ENCODE results near the gene MUC4. TPM values are rescaled to one million over a fixed set of nuclear protein-coding genes. Genes with fewer than 3 reads are reported as not detected.

Gene MUC4
- total and polyA plus RNA-seq, 8 donors = 0.73 to 355 (median 37.5) TPM; not detected in 1

DNA sequence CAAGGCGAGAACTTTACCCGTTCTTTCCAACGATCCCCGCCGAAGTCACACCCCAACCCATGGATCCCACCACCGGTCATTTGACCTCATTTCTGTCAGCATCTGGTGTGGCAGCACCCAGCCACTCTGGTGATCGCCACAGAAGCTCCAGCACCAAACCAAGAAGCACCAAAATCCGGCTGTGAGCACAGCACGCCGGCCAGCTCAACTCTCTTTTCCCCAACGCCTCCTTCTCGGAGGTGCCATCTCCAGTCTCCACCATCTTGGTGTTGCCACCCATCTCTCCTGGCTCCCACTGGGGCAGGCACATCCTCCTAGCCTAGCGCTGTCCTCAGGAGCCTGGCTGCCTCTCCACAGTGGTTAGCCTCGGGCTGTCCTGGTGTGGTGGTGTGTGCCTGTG lies 6.5 kb downstream of the MUC4 start:
- 93 to 96% (median 94%) methylated on average over 14 of the region's 14 CpGs for WGBS, 5 donors

DNA sequence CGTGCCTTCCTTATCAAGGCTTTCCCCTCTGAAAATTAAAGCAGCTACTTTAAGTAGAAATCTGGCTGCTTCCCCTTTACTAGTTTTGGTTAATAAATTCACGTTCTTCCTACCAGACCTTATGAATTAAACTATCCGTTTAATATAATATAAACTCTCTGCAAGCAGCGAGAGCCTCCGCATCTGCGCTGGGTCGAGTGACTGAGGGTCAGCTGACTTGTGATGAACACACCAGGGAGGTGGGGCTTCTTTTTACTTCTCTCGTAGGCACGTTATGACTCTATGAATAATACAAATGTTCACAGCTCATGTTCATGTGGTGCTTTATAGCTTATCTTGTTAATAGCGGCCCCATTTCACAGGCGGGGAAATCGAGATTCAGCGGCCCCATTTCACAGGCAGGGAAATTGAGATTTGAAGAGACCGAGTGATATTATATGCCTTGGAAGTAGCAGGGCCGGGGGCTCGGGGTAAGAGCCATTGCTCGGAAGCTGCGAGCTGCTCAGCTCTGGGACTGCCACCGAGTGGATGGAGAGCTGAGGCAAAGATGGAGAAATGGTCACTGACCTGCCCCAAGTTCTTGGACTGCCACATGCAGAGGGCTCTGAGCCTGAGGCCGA lies 8.3 kb downstream of the MUC4 start:
- TF ChIP-seq, protein P1, sequence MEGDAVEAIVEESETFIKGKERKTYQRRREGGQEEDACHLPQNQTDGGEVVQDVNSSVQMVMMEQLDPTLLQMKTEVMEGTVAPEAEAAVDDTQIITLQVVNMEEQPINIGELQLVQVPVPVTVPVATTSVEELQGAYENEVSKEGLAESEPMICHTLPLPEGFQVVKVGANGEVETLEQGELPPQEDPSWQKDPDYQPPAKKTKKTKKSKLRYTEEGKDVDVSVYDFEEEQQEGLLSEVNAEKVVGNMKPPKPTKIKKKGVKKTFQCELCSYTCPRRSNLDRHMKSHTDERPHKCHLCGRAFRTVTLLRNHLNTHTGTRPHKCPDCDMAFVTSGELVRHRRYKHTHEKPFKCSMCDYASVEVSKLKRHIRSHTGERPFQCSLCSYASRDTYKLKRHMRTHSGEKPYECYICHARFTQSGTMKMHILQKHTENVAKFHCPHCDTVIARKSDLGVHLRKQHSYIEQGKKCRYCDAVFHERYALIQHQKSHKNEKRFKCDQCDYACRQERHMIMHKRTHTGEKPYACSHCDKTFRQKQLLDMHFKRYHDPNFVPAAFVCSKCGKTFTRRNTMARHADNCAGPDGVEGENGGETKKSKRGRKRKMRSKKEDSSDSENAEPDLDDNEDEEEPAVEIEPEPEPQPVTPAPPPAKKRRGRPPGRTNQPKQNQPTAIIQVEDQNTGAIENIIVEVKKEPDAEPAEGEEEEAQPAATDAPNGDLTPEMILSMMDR (IDR thresholded peaks at IDR 0.05) = no peak
- no peak for TF ChIP-seq POLR2AphosphoS5 (IDR thresholded peaks at IDR 0.05)
- TF ChIP-seq POLR2A (IDR thresholded peaks at IDR 0.05) = no peak
- TF ChIP-seq EP300 (IDR thresholded peaks at IDR 0.05) = no peak
- peak overlapping the region in 3 of 5 donors; percentile 38 to 73 (median 63) for H3K27ac ChIP-seq
- WGBS, 5 donors = 74 to 81% (median 79%) methylated on average over 20 of the region's 20 CpGs
- peaks cover 0 to 11% (median 3%) of the 10 kb centered on the region in 3 donors for H3K27me3 ChIP-seq
- no peaks in the 10 kb centered on the region for H3K36me3 ChIP-seq
- H3K4me3 ChIP-seq = peak overlapping the region; percentile 10 to 29 (median 26)
- intact Hi-C loops (cut with DNase I; ENCODE audit: low total_unique reads) = no loop called here
- no peaks in the 10 kb centered on the region for H3K9me3 ChIP-seq
- DNase-seq = peak in 1 of 2 donors; percentile 57
- peaks cover 18 to 47% (median 30%) of the 10 kb centered on the region in 4 donors for H3K4me1 ChIP-seq

More for the DNA sequence above, 6.5 kb downstream of the MUC4 start:
- H3K36me3 ChIP-seq = no peaks in the 10 kb centered on the region
- peak overlapping the region in 3 of 5 donors; percentile 66 to 77 (median 73) for H3K27ac ChIP-seq
- peaks cover 18 to 47% (median 30%) of the 10 kb centered on the region in 4 donors for H3K4me1 ChIP-seq
- H3K9me3 ChIP-seq = no peaks in the 10 kb centered on the region
- TF ChIP-seq POLR2AphosphoS5 (IDR thresholded peaks at IDR 0.05) (no peak), EP300 (IDR thresholded peaks at IDR 0.05) (no peak), POLR2A (IDR thresholded peaks at IDR 0.05) (no peak)
- TF ChIP-seq, protein P1 (IDR thresholded peaks at IDR 0.05) = no peak
- peaks cover 0 to 11% (median 3%) of the 10 kb centered on the region in 3 donors for H3K27me3 ChIP-seq
- H3K4me3 ChIP-seq = no peak overlapping the region
- no peak for DNase-seq
- intact Hi-C loops (cut with DNase I; ENCODE audit: low total_unique reads) = no loop called here

DNA sequence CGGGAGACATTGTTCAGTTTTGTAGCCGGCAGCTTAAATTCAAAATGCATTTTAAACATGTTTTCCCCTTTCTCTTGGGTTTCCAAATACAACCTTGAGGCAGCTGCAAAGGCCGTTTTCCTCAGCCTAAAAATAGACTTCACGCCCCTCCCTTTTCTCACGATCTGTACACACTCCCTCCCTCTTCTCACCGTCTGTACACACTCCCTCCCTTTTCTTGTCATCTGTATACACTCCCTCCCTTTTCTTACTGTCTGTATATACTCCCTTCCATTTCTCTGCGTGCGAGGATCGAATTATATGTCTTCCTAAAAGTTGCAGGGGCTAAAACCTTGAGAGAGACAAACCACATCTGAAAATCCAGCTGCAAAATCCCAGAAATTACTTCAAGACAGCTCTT lies 8.9 kb downstream of the MUC4 start:
- Histone ChIP-seq H3K4me1 (peaks cover 18 to 47% (median 30%) of the 10 kb centered on the region in 4 donors), H3K9me3 (no peaks in the 10 kb centered on the region), H3K27ac (peak overlapping the region in 3 of 5 donors; percentile 38 to 73 (median 63)), H3K4me3 (peak overlapping the region; percentile 10 to 29 (median 26)), H3K36me3 (no peaks in the 10 kb centered on the region), H3K27me3 (peaks cover 0 to 11% (median 3%) of the 10 kb centered on the region in 3 donors)
- peak in 1 of 2 donors; percentile 71 for DNase-seq
- 15 to 31% (median 20%) methylated on average over 9 of the region's 9 CpGs for WGBS, 5 donors
- TF ChIP-seq, protein P1 (IDR thresholded peaks at IDR 0.05) = no peak
- TF ChIP-seq POLR2AphosphoS5 (IDR thresholded peaks at IDR 0.05) = no peak
- TF ChIP-seq POLR2A (IDR thresholded peaks at IDR 0.05) = no peak
- no peak for TF ChIP-seq EP300 (IDR thresholded peaks at IDR 0.05)
- intact Hi-C loops (cut with DNase I; ENCODE audit: low total_unique reads) = no loop called here

DNA sequence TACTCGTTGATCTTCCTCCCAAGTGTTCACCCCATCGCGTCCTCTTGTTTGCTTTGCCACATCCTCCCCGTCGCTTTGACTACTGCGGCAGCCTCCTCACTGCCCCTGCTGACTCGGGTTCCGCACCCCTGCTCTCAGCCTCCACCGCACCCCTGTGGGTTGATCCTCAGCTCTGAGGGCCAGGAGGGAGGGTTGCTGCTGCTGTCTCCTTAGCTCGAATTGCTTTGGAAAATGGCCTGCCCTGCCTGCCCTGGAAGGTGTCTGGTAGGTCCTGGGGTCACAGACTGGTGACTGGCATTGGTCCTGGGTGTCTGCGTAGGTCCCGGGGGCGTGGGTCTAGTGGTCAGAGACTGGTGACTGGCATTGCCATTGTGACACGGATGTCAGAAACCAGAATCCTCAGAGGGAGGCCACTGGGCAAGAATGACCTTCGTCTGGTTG lies 9.4 kb downstream of the MUC4 start:
- 32 to 60% (median 42%) methylated on average over 14 to 15 of the region's 15 CpGs for WGBS, 5 donors
- intact Hi-C loops (cut with DNase I; ENCODE audit: low total_unique reads) = no loop called here
- Histone ChIP-seq H3K4me1 (peaks cover 18 to 47% (median 30%) of the 10 kb centered on the region in 4 donors), H3K4me3 (peak overlapping the region in 3 of 4 donors; percentile 10 to 29 (median 23)), H3K27ac (peak overlapping the region in 2 of 5 donors; percentile 19 to 63), H3K27me3 (peaks cover 0 to 11% (median 3%) of the 10 kb centered on the region in 3 donors), H3K36me3 (no peaks in the 10 kb centered on the region), H3K9me3 (no peaks in the 10 kb centered on the region)
- no peak for TF ChIP-seq POLR2AphosphoS5 (IDR thresholded peaks at IDR 0.05)
- no peak for TF ChIP-seq POLR2A (IDR thresholded peaks at IDR 0.05)
- TF ChIP-seq EP300 (IDR thresholded peaks at IDR 0.05) = no peak
- TF ChIP-seq, protein P1 (IDR thresholded peaks at IDR 0.05) = no peak
- peak in 1 of 2 donors; percentile 70 for DNase-seq

Data from stomach (tissue), 9 donors.